BLaER1 (cell line): ENCODE measurements around the gene SDF4.

Experiments
- H3K27ac ChIP-seq: shearing (Covaris generic); formaldehyde crosslinking; 2 replicates; pipeline ENCODE4 v1.8.1; 2022
- H3K27me3 ChIP-seq: shearing (Covaris generic); formaldehyde crosslinking; 2 replicates; pipeline ENCODE4 v1.8.1; 2022
- H3K36me3 ChIP-seq: shearing (Covaris generic); formaldehyde crosslinking; 2 replicates; pipeline ENCODE4 v1.8.1; 2022
- H3K4me1 ChIP-seq: shearing (Covaris generic); formaldehyde crosslinking; 2 replicates; pipeline ENCODE4 v1.8.1; 2022
- H3K4me2 ChIP-seq: shearing (Covaris generic); formaldehyde crosslinking; 2 replicates; pipeline ENCODE4 v1.8.1; 2022
- H3K4me3 ChIP-seq: shearing (Covaris generic); formaldehyde crosslinking; 2 replicates; pipeline ENCODE4 v1.8.1; 2022
- H3K9ac ChIP-seq: shearing (Covaris generic); formaldehyde crosslinking; 2 replicates; pipeline ENCODE4 v1.8.1; 2022
- H3K9me3 ChIP-seq: shearing (Covaris generic); formaldehyde crosslinking; 2 replicates; pipeline ENCODE4 v1.8.1; 2022
- H4K20me1 ChIP-seq: shearing (Covaris generic); formaldehyde crosslinking; 2 replicates; pipeline ENCODE4 v1.8.1; 2022
- Cebpa-rat ChIP-seq: shearing (Covaris generic); IDR thresholded peaks from 2 replicates; pipeline ENCODE4 v1.8.1; 2022

SDF4 gene

GRCh38 chr1:1237874-1238701, 6.3 kb upstream of the SDF4 start:
- H3K27me3 ChIP-seq: 0 out of 2 replicates have a peak, but pooled peaks cover 7% of the 10 kb centered on the region
- peak overlapping the region; percentile 7 for H3K4me3 ChIP-seq
- H3K27ac ChIP-seq: peak overlapping the region; percentile 61
- no peak for TF ChIP-seq Cebpa-rat
- peak overlapping the region; percentile 99 for H3K4me2 ChIP-seq
- peak overlapping the region; percentile 70 for H3K9ac ChIP-seq
- H3K36me3 ChIP-seq: peaks cover 26% of the 10 kb centered on the region
- H3K4me1 ChIP-seq: peaks cover 97% of the 10 kb centered on the region
- H4K20me1 ChIP-seq: peaks cover 74% of the 10 kb centered on the region
- H3K9me3 ChIP-seq: no peaks in the 10 kb centered on the region

- Histone ChIP-seq H3K4me1 (peaks cover 98% of the 10 kb centered on the region), H3K27ac (peak overlapping the region; percentile 61)
Measured at GRCh38 chr1:1236945-1237873, 5.4 kb upstream of the SDF4 start.

GRCh38 chr1:1236176-1236763, 4.5 kb upstream of the SDF4 start:
- peaks cover 89% of the 10 kb centered on the region for H3K4me1 ChIP-seq
- H3K9me3 ChIP-seq: no peaks in the 10 kb centered on the region
- H3K27me3 ChIP-seq: 0 out of 2 replicates have a peak, but pooled peaks cover 7% of the 10 kb centered on the region
- peaks cover 26% of the 10 kb centered on the region for H3K36me3 ChIP-seq
- peak overlapping the region; percentile 99 for H3K4me2 ChIP-seq
- peaks cover 62% of the 10 kb centered on the region for H4K20me1 ChIP-seq
- H3K9ac ChIP-seq: peak overlapping the region; percentile 70
- TF ChIP-seq Cebpa-rat: no peak
- peak overlapping the region; percentile 61 for H3K27ac ChIP-seq
- H3K4me3 ChIP-seq: peak overlapping the region; percentile 7; the same call in 1 of the 2 replicates

More at GRCh38 chr1:1236945-1237873, 5.4 kb upstream of the SDF4 start:
- Histone ChIP-seq H3K4me3 (peak overlapping the region; percentile 7), H3K36me3 (peaks cover 26% of the 10 kb centered on the region), H3K9me3 (no peaks in the 10 kb centered on the region), H3K9ac (peak overlapping the region; percentile 70), H3K27me3 (0 out of 2 replicates have a peak, but pooled peaks cover 7% of the 10 kb centered on the region), H4K20me1 (peaks cover 71% of the 10 kb centered on the region), H3K4me2 (peak overlapping the region; percentile 99)
- TF ChIP-seq Cebpa-rat: no peak

GRCh38 chr1:1235016-1235744, 3.4 kb upstream of the SDF4 start:
- H3K27me3 ChIP-seq: 0 out of 2 replicates have a peak, but pooled peaks cover 7% of the 10 kb centered on the region
- H3K27ac ChIP-seq: no peak overlapping the region
- peaks cover 89% of the 10 kb centered on the region for H3K4me1 ChIP-seq
- H4K20me1 ChIP-seq: peaks cover 67% of the 10 kb centered on the region
- H3K9me3 ChIP-seq: no peaks in the 10 kb centered on the region
- 0 out of 2 replicates have a peak overlapping the region, but pooled peaks have one; percentile 70 for H3K9ac ChIP-seq
- no peak overlapping the region for H3K4me3 ChIP-seq
- no peak for TF ChIP-seq Cebpa-rat
- peaks cover 26% of the 10 kb centered on the region for H3K36me3 ChIP-seq
- peak overlapping the region; percentile 99 for H3K4me2 ChIP-seq

GRCh38 chr1:1234180-1234808, 2.5 kb upstream of the SDF4 start:
- Histone ChIP-seq H3K9me3 (no peaks in the 10 kb centered on the region), H4K20me1 (peaks cover 76% of the 10 kb centered on the region), H3K27me3 (0 out of 2 replicates have a peak, but pooled peaks cover 7% of the 10 kb centered on the region), H3K4me3 (0 out of 2 replicates have a peak overlapping the region, but pooled peaks have one; percentile 86), H3K36me3 (peaks cover 34% of the 10 kb centered on the region), H3K27ac (0 out of 2 replicates have a peak overlapping the region, but pooled peaks have one; percentile 93), H3K9ac (peak overlapping the region; percentile 87; the same call in 1 of the 2 replicates), H3K4me2 (peak overlapping the region; percentile 99), H3K4me1 (peaks cover 89% of the 10 kb centered on the region)
- TF ChIP-seq Cebpa-rat: no peak

- peak overlapping the region; percentile 86 for H3K4me3 ChIP-seq
- peaks cover 42% of the 10 kb centered on the region for H3K36me3 ChIP-seq
- H3K4me1 ChIP-seq: peaks cover 84% of the 10 kb centered on the region
- H3K27ac ChIP-seq: peak overlapping the region; percentile 93
- 0 out of 2 replicates have a peak, but pooled peaks cover 6% of the 10 kb centered on the region for H3K27me3 ChIP-seq
- TF ChIP-seq Cebpa-rat: no peak
- peak overlapping the region; percentile 87 for H3K9ac ChIP-seq
- H3K9me3 ChIP-seq: no peaks in the 10 kb centered on the region
- peak overlapping the region; percentile 99 for H3K4me2 ChIP-seq
- H4K20me1 ChIP-seq: peaks cover 83% of the 10 kb centered on the region
Measured at GRCh38 chr1:1233567-1233892, 1.7 kb upstream of the SDF4 start.

- Histone ChIP-seq H3K27ac (peak overlapping the region; percentile 93), H4K20me1 (peaks cover 86% of the 10 kb centered on the region), H3K36me3 (peaks cover 48% of the 10 kb centered on the region), H3K4me3 (peak overlapping the region; percentile 86), H3K9me3 (no peaks in the 10 kb centered on the region), H3K4me1 (peaks cover 78% of the 10 kb centered on the region), H3K4me2 (peak overlapping the region; percentile 99), H3K27me3 (0 out of 2 replicates have a peak, but pooled peaks cover 2% of the 10 kb centered on the region), H3K9ac (peak overlapping the region; percentile 87)
- TF ChIP-seq Cebpa-rat: no peak
Measured at GRCh38 chr1:1232796-1233566, 1.2 kb upstream of the SDF4 start.
